Activated T-cell treated with anti-CD3 and anti-CD28 coated beads for 48 hours (primary cell): Measurements from ENCODE around the gene SPG11.

Experiments used
- DNase-seq: peaks from one replicate; pipeline ENCODE4 v3.0.0-alpha.2; 2020; ENCODE audit warnings: low read depth

SPG11 gene

DNA sequence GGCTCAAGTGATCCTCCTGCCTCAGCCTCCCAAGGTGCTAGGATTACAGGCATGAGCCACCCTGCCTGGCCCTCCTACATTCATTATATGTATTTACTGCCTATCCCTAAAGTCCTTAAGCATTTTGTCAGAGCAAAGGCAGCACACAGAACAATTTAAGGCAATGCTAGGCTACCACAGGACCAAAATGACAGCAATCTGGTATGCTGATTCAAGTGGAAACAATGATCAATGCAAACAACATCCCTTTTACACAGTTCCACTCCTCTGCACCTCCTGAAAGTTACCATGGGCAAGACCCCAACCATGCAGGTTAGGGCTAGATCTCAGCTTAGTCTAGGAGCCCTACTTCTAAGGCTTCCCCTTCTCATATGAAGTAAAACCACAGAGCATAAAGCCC lies 40.3 kb downstream of the SPG11 start:
- no peak for DNase-seq

DNA sequence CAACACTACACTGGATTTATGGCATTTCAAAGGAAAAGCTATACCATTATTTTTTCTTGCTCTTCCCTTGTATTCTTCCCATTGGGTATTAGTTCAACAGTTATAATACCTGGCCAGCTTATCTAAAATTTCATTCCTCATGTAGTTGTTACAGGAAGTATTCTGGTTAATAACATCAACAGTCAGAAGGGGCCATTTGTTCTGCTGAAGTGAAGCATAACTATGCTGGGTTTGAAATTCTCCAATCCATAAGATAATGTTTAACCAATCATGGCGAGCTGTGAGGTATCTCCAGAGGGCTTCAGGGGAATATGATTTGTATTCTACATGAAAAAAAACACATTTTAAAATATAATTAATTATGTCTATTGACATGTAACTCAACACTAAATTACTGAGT lies 43.4 kb downstream of the SPG11 start:
- no peak for DNase-seq

DNA sequence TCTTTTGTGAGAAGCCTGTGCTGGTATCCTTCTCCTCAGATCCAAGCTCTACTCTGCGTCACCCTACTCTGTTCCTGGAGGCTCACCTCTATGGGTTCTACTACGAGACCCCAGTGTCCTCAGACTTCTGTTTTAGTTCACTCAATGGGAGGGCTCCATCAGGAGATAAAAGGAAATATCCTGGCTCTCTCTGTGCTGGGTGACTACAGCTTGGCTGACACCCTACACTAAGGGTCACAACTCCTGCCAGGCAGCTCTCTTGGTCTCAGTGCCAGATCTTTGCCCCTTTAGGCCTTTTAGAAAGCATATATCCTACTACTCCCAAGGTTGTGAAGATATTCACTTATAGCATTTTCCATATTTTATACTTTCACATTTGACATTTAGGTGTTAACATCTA lies 46.5 kb downstream of the SPG11 start:
- no peak for DNase-seq

DNA sequence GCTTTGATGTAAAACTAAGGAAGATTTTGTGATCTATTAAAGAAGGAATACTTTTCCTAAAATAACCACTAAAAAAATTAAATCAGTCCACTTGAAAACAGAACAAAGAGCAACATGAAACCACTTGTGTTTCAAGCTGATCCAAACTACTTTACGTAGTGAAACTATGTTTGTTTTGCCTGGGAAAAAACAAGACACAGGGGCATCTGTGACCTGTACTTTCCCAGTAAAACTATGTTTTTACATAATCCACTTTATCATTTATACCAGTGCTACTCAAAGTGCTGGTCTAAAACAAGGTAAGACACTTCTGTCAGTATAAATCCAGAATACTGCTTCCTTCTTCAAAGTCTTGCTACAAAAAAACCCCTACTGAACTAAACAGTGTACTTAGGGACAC lies 56.7 kb downstream of the SPG11 start:
- DNase-seq, result no peak

DNA sequence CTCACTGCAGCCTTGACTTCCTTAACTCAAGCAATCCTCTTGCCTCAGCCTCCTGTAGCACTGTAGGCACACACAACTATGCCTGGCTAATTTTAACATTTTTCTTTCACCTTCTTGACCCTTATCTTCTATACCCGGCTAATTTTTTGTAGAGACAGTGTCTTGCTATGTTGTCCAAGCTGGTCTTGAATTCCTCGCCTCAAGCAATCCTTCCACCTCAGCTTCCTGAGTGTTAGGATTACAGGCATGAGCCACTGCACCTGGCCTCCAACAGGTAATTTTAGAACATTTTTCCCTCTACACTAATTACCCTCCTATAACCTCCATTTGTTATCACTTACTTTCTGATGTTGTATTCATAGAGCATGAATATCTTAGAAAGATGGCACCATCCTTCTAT lies 60.3 kb downstream of the SPG11 start:
- DNase-seq, result no peak

DNA sequence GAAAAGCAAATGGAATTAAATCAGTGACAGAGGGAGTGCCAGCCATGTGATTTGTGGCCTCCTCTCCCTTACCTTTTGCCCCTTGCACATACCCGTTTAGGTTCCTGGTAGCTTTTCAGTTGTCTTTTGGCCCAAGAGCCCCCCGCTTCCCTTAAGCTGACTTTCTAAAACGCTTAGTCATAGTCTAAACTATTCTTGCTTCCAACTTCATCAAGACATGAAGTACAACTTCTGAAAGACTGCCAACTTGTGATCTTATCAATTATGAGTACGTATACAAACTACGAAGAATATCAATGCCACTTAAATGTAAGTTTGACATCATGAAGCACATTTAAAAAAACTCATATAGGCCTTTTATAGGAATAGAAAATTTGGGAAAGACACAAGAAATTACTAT lies 64.6 kb downstream of the SPG11 start:
- DNase-seq, result no peak

DNA sequence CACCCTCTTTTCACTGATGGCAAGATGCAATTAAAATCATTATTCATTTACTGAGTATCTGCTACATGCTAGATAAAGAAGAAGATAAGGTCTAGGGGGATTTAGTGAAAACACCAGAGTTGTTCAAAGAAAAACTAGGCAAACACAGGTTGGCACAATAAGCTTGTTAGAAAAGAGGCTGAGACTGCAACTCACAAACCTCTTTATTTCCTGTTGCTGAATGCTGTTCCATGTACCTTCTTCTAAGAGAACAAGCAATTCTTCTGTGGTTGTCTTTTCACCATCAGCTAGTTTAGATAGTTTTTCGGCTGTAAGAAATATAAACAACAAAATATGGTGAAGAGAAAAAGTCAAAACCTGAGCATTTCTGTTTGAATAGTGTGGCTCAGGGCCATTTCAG lies 65.4 kb downstream of the SPG11 start:
- DNase-seq, result no peak

DNA sequence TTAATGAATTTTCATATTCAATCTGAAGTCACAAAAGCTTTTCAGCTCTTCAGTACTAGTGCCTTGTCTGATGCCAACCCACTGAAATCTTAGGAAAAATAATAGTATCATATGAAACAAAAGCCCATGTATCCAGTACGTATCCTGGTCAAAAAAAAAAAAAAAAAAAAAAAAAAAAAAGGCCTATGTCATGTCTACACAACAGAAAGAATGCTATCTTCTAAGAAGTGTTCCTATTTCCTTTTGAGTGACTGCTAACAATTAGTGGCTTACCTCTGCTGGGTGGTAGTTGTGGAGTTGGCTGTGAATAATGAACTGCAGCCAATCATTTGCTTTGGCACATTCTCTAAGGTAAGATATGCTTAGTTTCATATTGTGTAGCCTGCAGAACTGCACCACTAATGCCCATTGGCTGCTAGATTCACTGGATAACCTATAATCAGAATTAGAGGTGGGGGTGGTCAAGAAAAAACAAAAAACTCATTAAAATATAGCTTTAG lies 66.9 kb downstream of the SPG11 start:
- no peak for DNase-seq

DNA sequence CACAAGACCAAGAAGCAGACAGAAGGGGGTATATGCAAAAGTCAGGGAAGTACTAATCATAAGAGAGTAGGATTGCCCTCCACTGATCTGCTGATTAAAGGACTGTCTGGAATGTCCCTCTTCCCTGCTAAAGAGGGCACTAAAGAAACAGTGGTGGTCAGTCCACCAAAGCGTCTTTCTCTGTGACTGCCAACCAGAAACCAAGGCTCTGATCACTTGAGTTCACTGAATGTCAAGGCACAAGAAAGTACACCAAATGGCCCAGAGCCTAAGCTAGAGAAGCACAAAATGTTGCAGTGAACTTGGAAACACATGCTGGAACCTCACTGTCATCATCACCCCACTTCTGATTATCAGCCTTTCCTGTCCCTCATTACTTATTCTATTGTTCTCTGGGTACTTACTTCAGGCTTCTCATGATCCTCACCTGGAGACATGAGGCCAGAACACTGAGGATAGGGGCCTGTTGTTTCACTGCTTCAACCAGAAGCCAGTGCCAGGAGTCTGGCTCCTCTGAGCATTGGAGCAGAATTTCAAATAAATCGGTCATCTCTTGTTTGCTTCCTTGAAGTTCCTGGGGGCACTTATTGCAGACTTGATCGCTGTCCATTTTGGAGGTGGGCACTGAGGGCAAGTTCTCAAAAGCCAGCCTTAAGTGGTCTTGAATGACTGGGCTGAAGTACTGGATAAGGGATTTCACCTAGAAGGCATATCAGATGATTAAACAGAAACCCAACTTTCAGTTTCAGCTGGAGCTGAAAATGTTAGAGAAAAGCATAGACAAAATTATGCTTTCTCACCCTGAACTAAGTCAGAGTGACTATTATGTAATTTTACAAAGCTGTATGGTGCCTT lies 67.6 kb downstream of the SPG11 start:
- DNase-seq, result no peak

DNA sequence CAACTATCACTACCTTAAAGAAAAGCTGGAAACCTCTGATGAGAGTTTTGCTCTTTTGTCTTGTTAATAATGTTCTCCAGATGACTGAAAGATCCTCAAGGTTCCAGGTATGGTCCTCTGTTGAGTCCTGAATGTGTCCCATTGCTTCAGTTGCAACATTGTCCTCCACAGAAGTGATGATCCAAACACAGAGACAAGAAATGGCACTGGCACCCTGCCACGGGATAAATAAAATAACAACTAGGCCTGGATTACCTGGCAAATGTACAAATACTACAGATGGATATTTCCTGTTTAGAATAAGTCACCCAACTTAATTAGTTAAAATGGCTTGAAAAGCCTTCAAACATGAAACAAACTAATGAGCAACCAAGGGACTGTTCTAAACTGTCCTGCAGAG lies 68.2 kb downstream of the SPG11 start:
- DNase-seq, result no peak

DNA sequence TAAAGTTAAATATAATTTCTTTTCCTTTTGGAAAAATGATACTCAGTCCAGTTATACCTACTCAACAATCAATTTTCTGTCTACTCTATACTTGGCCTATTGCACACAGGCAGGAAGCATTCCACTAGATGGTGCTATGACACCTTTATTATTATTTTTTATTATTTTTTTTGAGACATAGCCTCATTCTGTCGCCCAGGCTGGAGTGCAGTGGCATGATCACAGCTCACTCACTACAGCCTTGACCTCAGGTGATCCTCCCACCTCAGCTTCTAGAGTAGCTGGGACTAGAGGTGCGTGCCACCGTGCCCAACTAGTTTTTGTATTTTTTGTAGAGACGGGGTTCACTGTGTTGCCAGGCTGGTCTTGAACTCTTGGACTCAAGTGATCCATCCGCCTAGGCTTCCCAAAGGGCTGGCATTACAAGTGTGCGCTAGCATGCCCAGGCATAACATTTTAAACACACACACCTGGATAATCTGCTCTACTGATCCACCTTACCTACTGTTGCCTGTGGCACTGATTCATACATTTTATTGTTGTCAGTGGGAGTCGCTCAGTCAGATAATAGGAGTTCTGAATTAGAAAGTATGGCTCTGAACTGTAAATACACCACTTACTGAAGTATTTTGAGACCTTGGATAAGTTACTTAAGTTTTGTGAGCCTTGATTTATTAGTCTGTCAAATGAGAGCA lies 70.3 kb downstream of the SPG11 start:
- DNase-seq, result peak; percentile 6

DNA sequence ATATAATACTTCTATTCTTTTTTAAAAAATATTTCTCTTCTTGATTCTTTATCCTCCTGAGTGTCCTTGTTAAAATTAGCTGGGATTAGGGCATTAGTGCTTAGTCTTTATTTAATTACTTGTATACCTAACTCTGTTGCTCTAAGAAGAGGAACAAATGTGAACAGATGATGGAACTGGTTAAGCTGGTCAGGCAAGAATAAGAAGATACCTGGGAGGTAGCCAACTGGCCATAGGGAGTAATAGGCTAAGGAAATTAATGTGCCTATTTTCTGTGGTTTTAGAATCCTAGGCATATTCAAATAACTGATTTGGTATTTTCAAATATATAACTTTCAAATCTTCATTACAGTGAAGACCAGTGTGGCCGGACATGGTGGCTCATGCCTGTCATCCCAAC lies 72.1 kb downstream of the SPG11 start:
- DNase-seq, result no peak

DNA sequence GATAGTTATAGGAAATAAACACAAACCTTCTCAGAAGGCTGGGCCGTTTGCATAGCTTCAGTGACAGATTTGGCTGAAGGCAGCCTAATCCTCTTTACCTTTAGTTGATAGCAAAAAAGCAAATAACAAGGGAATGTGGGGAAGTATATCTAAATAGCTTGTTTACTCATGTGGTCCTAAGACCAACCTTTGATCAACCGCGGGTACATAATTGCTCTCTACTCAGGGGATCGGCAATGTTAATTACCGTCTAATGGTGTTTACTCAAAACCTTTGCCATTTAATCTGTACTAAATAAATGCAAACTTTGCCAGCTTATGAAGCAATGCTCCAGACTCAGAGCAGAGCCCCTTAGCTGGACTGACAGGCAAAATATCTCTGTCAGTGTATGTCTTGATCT lies 74.9 kb downstream of the SPG11 start:
- DNase-seq, result no peak

DNA sequence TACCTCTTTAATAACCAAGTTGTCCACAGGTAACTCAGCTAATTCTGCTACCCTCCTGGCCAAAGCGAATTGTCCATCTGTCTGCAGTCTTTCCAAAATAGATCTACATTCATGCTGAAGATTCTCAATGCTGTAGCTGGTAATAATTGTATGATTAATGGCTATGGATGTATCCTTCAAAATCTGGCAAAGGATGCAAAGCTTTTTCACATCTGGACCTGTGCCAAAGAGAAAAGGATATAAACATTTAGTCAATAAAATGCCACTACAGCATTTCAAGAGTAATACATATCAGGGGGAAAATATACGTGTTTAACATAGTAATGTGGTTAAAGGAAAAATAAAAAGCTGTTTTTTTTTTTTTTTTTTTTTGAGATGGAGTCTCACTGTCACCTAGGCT lies 77.8 kb downstream of the SPG11 start:
- DNase-seq, result no peak

DNA sequence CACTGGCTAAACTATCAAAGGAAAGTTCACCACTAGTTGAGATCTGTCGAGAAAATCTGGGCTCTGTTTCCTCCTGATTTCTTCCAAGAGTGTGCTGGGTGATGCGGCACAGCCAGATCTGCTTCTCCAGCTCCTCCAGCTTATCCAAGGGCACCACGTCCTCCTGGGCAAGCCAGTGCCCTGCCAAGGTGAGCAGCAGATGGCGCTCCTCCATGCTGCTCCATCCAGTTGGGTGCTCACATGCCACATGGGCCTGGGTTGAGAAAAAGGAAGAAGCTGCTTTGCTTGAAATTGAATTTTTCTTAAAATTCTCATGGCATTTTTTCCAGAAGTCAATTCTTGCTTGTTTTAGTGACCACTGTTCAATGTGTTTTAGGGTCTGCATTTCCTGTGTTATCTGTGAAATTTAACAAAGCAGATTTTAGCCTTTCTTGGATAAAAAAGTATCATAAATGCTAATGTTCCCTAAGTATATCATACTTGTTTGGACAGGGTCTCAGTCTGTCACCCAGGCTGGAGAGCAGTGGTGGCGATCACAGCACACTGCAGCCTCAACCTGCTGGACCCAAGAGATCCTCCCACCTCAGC lies 79.2 kb downstream of the SPG11 start:
- DNase-seq, result peak; percentile 48

DNA sequence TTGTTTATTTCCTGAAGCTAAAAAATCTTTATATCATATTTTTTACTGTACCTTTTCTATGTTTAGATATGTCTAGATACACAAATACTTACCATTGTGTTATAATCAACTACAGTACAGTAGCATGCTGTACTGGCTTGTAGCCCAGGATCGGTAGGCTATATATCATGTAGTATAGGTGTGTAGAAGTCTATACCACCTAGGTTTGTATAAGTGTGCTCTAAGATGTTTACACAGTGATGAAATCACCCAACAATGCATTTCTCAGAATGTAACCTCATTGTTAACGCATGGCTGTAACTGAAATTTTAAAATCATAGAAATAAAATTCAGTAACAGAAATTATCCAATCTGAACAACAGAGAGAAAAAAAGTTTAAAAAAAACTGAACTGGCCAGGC lies 83.4 kb downstream of the SPG11 start:
- no peak for DNase-seq

DNA sequence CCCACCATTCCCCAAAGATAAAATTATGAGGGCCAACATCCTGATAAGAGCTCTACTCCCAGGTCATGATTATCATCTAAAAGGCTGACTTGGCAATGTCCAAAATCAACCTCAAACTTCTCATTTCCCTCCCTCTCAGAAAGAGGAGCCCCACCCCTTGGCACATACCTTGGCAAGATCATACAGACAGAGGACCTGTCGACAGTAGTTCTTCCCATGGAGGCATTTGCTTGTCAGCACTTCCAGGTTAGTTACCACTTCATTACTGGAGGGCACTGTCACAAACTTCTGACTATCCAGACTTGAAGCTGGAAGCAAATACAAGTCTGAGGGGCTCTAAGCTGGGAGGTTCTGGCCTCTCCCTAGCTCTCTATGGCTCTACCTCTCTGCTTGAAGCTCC lies 88.7 kb downstream of the SPG11 start:
- DNase-seq, result no peak

DNA sequence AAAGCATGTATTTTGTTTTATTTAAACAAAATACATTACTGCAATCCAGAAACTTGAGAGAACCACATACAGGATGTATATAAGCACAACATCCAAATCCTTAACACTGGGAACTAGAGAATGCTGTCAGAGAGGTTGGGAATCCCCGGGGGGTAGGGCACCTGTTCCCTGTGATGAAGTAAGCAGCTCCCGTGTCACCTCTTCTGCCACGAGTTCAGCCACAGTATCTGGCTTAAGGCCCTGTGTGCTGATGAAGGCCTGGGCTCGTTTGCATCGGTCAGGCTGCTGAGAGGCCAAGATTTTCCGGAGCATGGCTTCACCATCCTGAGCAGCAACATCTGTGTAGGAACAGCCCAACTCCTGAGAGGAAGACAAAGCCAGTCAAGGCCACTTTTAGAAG lies 90.1 kb downstream of the SPG11 start:
- no peak for DNase-seq

DNA sequence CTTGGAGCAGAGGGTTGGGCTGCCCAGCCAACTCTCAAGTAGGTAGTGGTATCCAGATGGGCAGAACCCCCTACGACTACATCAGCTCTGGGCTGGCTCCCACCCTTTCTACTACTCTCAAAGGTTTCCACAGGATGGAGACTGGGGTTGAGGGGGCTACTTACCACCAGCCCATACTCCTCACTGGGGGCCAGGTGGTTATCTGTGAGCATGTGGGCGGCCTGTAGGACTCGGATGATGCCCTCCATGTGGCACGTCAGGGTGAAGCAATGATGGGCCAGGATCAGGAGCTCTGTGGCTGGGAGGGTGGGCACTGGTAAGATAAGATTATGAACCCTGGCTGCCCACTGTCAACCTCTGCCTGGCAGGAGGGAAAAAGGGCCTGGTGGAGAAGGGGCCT lies 93.1 kb downstream of the SPG11 start:
- no peak for DNase-seq

DNA sequence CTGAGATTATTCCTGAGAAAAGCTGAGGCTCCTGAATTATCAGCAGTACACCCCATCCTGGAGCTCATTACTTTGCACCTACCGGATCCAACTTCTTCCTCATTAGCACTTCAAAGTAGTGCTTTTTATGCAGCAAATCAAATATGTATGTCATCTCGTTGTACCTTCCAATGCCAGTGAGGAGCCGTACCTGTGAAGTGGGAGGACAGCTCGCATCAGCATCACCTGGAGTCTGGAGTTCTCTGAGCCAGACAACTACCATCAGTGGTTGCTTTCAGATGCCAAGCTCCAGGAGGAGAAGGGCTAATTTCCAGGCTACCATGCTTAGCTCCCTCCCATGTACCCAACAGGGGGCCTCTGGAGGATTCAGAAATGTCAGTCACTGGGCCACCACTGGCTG lies 94.1 kb downstream of the SPG11 start:
- DNase-seq, result no peak

DNA sequence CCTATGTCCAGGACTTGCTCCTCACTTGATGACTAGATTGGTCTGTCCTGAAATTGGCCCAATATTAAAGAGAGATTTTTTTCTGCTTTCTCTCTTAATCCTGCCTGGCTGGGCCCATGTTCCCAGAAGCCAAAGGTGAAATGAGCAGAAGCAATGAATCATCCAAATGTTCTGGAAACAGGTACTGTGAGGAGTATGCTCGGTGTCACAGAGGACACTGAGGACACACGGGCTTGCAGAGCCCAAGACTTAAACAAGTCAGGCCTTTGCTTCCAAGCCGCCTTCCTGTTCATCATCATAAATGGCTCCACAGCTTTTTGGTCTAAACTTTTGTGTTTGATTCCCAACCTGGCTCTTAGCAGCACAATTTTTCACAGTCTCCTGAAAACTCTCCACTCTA lies 95.1 kb downstream of the SPG11 start:
- no peak for DNase-seq

DNA sequence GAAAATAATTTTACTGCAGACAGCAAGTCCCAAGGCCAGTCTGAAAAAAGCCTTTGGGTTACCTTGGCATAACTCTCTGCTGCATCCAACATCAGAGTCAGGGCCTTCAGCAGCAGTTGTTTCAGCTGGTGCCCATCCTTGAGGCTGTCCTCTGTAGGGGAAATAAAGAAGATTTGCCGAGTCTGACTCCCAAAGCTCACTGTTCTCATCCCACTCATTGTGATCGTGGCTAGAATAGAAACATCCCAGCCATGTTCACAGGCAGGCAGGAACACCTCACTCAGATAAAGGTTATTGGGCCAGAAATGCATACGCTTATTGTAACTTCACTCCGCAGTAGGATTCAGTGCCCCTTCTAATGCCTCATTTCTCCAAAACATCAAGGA lies 97.3 kb downstream of the SPG11 start:
- DNase-seq, result no peak
